ENCODE measurements around the gene NDUFV1. TPM values are rescaled to one million over a fixed set of nuclear protein-coding genes. Genes with fewer than 3 reads are reported as not detected.

Gene NDUFV1
- total and polyA plus RNA-seq, 5 donors: 375 to 462 (median 431) TPM

GRCh38 chr11:67629386-67630227 lies 22.9 kb downstream of the NDUFV1 start, which contains the start of gene NUDT8:
TSS of gene NUDT8 (minus strand) at chr11:67629937. CDS start at chr11:67629911, 26 bp downstream.
- intact Hi-C loops (cut with DNase I): no loop called here
- Histone ChIP-seq H3K9me3 (ENCODE audit: control insufficient read depth, low read length) (no peaks in the 10 kb centered on the region), H3K27ac (ENCODE audit: low read length) (peak within 1 kb of the TSS; percentile 91), H3K4me3 (ENCODE audit: low read length) (peak within 1 kb of the TSS; percentile 36), H3K27me3 (ENCODE audit: control insufficient read depth, insufficient read depth) (no peaks in the 10 kb centered on the region), H3K4me1 (ENCODE audit: control insufficient read depth, insufficient read depth, low read length) (peaks cover 2% of the 10 kb centered on the region)
- DNase-seq (peak; percentile 87 to 97 (median 94)), ATAC-seq (peak; percentile 76 to 77)
- WGBS: under 1% methylated on average over 102 of the region's 102 CpGs

GRCh38 chr11:67630228-67630942 lies 23.6 kb downstream of the NDUFV1 start:
- Histone ChIP-seq H3K9me3 (ENCODE audit: control insufficient read depth, low read length) (no peaks in the 10 kb centered on the region), H3K27me3 (ENCODE audit: control insufficient read depth, insufficient read depth) (no peaks in the 10 kb centered on the region), H3K27ac (ENCODE audit: low read length) (peak overlapping the region; percentile 76), H3K4me3 (ENCODE audit: low read length) (peak overlapping the region; percentile 36), H3K4me1 (ENCODE audit: control insufficient read depth, insufficient read depth, low read length) (peaks cover 2% of the 10 kb centered on the region)
- peak; percentile 99 for DNase-seq
- WGBS: 1% methylated on average over 70 of the region's 70 CpGs
- intact Hi-C loops (cut with DNase I): no loop called here
- ATAC-seq: peak; percentile 90 to 93

- intact Hi-C loops (cut with DNase I): no loop called here
- peaks cover 2% of the 10 kb centered on the region for H3K4me1 ChIP-seq (ENCODE audit: control insufficient read depth, insufficient read depth, low read length)
- 60% methylated on average over 16 of the region's 16 CpGs for WGBS
- H3K9me3 ChIP-seq (ENCODE audit: control insufficient read depth, low read length): no peaks in the 10 kb centered on the region
- ATAC-seq (no peak), DNase-seq (no peak)
- H3K27ac ChIP-seq (ENCODE audit: low read length): peak overlapping the region; percentile 76
- no peaks in the 10 kb centered on the region for H3K27me3 ChIP-seq (ENCODE audit: control insufficient read depth, insufficient read depth)
- peak overlapping the region; percentile 32 for H3K4me3 ChIP-seq (ENCODE audit: low read length)
Measured at GRCh38 chr11:67630943-67631331, 24.2 kb downstream of the NDUFV1 start.

- ATAC-seq (no peak), DNase-seq (peak; percentile 23 to 63 (median 61))
- H3K4me1 ChIP-seq (ENCODE audit: control insufficient read depth, insufficient read depth, low read length): peaks cover 2% of the 10 kb centered on the region
- 80% methylated on average over 7 of the region's 7 CpGs for WGBS
- H3K4me3 ChIP-seq (ENCODE audit: low read length): no peak overlapping the region
- intact Hi-C loops (cut with DNase I): no loop called here
- H3K27me3 ChIP-seq (ENCODE audit: control insufficient read depth, insufficient read depth): no peaks in the 10 kb centered on the region
- no peak overlapping the region for H3K27ac ChIP-seq (ENCODE audit: low read length)
- no peaks in the 10 kb centered on the region for H3K9me3 ChIP-seq (ENCODE audit: control insufficient read depth, low read length)
Measured at GRCh38 chr11:67631411-67631810, 24.7 kb downstream of the NDUFV1 start.

- no peaks in the 10 kb centered on the region for H3K9me3 ChIP-seq (ENCODE audit: control insufficient read depth, low read length)
- WGBS: 93% methylated on average over 2 of the region's 2 CpGs
- DNase-seq (no peak), ATAC-seq (no peak)
- H3K4me3 ChIP-seq (ENCODE audit: low read length): no peak overlapping the region
- no peak overlapping the region for H3K27ac ChIP-seq (ENCODE audit: low read length)
- peaks cover 2% of the 10 kb centered on the region for H3K4me1 ChIP-seq (ENCODE audit: control insufficient read depth, insufficient read depth, low read length)
- intact Hi-C loops (cut with DNase I): no loop called here
- H3K27me3 ChIP-seq (ENCODE audit: control insufficient read depth, insufficient read depth): no peaks in the 10 kb centered on the region
Measured at GRCh38 chr11:67631853-67632174, 25.1 kb downstream of the NDUFV1 start.

- 82% methylated on average over 12 of the region's 12 CpGs for WGBS
- ATAC-seq (no peak), DNase-seq (peak; percentile 22 to 77 (median 77))
- H3K9me3 ChIP-seq (ENCODE audit: control insufficient read depth, low read length): no peaks in the 10 kb centered on the region
- no peak overlapping the region for H3K4me3 ChIP-seq (ENCODE audit: low read length)
- H3K4me1 ChIP-seq (ENCODE audit: control insufficient read depth, insufficient read depth, low read length): peaks cover 2% of the 10 kb centered on the region
- no peak overlapping the region for H3K27ac ChIP-seq (ENCODE audit: low read length)
- H3K27me3 ChIP-seq (ENCODE audit: control insufficient read depth, insufficient read depth): no peaks in the 10 kb centered on the region
- intact Hi-C loops (cut with DNase I): no loop called here
Measured at GRCh38 chr11:67632175-67632981, 25.6 kb downstream of the NDUFV1 start.

- ATAC-seq (no peak), DNase-seq (peak in 2 of 3 donors; percentile 17 to 33)
- Histone ChIP-seq H3K27me3 (ENCODE audit: control insufficient read depth, insufficient read depth) (no peaks in the 10 kb centered on the region), H3K9me3 (ENCODE audit: control insufficient read depth, low read length) (no peaks in the 10 kb centered on the region), H3K4me1 (ENCODE audit: control insufficient read depth, insufficient read depth, low read length) (peaks cover 2% of the 10 kb centered on the region), H3K4me3 (ENCODE audit: low read length) (no peak overlapping the region), H3K27ac (ENCODE audit: low read length) (no peak overlapping the region)
- WGBS: 91% methylated on average over 30 of the region's 30 CpGs
- intact Hi-C loops (cut with DNase I): no loop called here
Measured at GRCh38 chr11:67632982-67633755, 26.4 kb downstream of the NDUFV1 start.

GRCh38 chr11:67633758-67634365 lies 27.1 kb downstream of the NDUFV1 start:
- DNase-seq (peak in 1 of 3 donors; percentile 45), ATAC-seq (no peak)
- no peak overlapping the region for H3K27ac ChIP-seq (ENCODE audit: low read length)
- no peaks in the 10 kb centered on the region for H3K9me3 ChIP-seq (ENCODE audit: control insufficient read depth, low read length)
- H3K27me3 ChIP-seq (ENCODE audit: control insufficient read depth, insufficient read depth): no peaks in the 10 kb centered on the region
- H3K4me3 ChIP-seq (ENCODE audit: low read length): no peak overlapping the region
- 81% methylated on average over 22 of the region's 22 CpGs for WGBS
- intact Hi-C loops (cut with DNase I): no loop called here
- H3K4me1 ChIP-seq (ENCODE audit: control insufficient read depth, insufficient read depth, low read length): peaks cover 2% of the 10 kb centered on the region

GRCh38 chr11:67634366-67635230 lies 27.9 kb downstream of the NDUFV1 start:
- DNase-seq (peak in 1 of 3 donors; percentile 28), ATAC-seq (no peak)
- no peak overlapping the region for H3K27ac ChIP-seq (ENCODE audit: low read length)
- peaks cover 2% of the 10 kb centered on the region for H3K4me1 ChIP-seq (ENCODE audit: control insufficient read depth, insufficient read depth, low read length)
- no peak overlapping the region for H3K4me3 ChIP-seq (ENCODE audit: low read length)
- no peaks in the 10 kb centered on the region for H3K9me3 ChIP-seq (ENCODE audit: control insufficient read depth, low read length)
- H3K27me3 ChIP-seq (ENCODE audit: control insufficient read depth, insufficient read depth): no peaks in the 10 kb centered on the region
- 78% methylated on average over 20 of the region's 20 CpGs for WGBS
- intact Hi-C loops (cut with DNase I): no loop called here

Measured in right cardiac atrium (tissue), 5 donors.